GM21367 (cell line): Measurements from ENCODE around the gene ZNF532.

ENCODE experiments used
- ATAC-seq: cut with Tn5 transposase; IDR thresholded peaks from one replicate; pipeline ENCODE4 v1.9.1; 2021; ENCODE audit not compliant: unreplicated experiment

Gene ZNF532

DNA sequence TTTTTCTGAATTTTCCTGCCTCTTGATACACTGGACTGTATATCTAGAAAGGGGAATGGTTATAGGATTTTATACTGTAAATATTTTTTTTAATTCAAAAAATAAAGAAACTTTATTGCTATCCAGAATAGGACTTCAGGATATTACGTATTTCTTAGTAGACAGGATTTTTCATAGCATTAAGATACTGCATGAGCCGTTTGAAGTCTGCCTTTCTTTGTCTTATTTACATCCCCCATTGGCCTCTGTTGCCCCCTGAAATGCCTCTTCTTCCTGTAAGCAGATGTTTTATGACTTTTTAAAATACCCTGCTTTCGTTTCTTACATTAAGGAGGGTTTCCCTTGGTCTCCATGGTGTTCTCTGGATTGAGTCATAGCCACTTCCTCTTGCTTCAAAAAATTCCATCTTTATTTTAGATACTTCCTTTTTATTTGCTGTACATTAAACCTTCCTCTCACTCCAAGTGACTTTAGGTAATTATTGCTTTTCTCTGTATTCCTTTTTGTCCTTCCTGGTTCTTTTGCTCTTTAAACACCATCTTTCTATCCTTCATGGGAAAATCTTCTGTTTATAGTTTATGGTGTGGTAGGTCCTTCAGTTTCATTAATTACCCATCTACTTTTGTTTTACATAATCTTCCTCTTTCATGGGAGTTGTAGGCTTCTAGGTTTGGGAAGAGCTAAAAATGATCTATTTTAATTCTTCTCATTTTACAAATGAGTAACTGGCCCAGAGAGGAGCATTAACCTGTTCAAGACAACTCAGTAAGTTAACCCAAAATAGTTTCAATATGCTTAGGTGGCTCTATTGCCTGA is 72.6 kb downstream of the ZNF532 start:
- ATAC-seq, result no peak

DNA sequence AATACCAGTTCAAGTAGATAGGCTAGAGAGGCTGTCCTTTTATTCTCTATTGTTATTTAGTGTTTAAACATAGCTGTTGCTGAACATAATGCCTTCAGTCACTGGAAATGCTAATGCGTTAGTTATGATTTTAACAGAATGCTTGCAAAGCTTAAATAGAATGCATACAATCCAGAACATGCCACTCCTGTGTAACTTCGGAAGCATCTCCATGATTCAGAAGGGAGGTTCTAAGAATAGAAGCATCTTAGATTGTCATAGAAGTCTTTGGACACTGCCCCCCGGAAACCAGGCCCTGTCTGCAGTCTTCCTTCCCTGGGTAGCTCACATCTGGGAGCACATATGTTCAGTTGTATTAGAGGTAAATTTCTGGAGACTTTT is 73.2 kb downstream of the ZNF532 start:
- ATAC-seq, result no peak

DNA sequence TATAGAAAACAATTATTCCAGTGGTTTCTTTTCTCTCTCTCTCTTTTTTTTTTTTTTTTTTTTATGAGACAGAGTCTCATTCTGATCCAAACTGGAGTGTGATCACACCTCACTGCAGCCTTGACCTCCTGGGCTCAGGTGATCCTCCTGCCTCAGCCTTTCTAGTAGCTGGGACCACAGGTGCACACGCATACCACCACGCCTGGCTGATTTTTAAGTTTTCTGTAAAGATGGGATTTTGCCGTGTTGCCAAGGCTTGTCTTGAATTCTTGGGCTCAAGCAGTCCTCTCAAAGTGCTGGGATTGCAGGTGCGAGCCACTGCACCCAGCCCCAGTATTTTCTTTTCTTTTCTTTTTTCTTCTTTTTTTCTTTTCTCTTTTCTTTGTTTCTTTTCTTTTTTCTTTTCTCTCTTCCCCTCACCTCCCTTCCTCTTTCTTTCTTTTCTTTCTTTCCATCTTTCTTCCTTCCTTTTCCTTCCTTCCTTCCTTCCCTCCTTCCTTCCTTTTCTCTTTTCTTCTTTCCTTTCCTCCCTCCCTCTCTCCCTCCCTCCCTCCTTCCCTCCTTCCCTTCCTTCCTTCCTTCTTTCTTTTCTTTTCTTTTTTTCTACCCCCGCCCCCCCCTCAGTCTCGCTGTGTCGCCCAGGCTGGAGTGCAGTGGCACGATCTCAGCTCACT is 76.9 kb downstream of the ZNF532 start:
- no peak for ATAC-seq

DNA sequence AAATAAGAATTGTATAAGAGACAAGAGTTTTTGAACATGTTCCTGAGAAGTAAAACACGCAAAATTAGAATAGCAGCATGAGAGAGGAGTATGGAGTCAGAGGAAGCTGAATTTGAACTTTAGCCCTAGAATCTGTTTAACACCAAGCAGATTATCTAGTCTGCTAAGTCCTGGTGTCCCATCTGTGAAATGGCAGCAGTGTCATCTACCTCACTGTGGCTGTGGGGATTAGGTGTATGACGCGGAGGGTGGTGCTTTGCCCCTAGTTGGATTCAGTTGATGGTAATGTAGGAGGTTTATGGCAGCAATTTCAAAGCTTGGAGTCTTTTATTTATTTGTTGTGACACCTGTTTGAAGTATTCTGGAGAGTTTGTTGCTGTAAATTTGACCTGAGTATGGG is 79.2 kb downstream of the ZNF532 start:
- no peak for ATAC-seq

DNA sequence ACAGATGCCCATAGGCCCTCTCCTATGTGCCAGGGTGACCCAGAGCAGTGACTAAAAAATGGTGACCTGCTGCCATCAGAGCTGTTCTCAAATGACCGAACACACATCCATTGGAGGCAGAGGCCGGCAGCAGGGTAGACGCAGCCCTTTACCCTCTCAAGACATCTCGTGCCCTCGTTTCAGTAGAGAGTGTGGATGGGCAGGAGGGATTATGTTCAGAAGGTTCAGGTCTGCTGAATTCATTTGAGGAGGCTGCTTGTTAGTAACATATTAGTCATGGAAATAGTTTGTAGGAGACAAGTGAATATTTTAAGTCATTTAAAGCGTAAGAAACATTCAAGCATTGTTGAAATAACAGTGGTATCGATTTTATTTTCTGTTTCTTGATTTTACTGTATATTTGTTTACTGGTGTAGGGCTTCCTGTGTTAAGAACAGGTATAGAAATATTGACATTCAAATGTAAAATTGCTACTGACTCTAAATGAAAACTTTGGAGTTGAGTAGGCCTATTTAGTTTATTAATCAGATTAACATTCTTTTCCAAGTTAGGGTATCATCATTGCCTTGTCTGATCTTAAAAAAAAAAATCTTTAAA is 82.6 kb downstream of the ZNF532 start:
- no peak for ATAC-seq

DNA sequence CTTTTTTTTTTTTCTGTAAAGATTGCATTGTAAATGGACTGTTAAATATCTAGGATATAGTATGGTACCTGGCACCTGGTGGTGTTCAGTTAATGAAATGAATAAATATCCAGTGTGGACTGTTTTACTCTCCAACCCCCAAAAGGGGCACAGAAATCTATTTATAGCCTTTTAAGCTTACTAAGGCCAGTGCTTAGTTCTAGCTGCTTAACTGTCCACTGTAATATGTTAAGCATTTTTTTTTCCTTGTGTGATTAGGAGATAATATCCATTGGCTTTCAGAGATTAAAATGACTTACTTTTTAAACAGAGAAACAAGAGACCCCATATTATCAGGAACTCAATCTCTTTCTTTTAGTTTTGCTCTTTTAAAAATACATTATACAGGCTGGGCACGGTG is 84.4 kb downstream of the ZNF532 start:
- no peak for ATAC-seq

DNA sequence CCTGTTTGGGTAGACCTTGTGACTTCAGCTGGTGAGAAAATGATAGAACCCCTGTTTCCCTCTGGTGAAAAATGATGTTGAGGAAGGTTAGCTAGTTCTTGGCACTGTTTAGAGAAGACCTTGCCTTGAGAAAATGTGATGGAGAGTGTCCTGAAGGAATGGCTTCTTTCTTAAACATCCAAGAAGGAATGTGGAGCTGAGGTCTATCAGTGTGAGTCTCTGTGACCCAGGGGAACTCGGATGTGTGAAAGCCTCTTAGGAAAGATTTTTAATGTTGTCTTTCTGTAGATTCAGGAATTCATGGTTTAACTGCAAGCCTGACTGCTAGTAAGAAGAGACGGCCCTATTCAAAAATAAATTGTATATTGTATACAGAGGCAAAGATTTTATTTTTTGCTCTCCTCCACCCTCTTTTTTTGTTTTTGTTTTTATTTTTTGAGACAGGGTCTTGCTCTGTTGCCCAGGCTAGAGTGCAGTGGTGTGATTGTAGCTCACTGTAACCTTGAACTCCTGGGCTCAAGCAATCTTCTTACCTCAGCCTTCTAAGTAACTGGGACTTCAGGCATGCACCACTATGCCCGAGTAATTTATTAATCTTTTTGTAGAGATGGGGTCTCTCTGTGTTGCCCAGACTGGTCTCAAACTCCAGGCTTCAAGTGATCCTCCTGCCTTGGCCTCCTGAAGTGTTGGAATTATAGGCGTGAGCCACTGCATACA is 87.5 kb downstream of the ZNF532 start:
- no peak for ATAC-seq

DNA sequence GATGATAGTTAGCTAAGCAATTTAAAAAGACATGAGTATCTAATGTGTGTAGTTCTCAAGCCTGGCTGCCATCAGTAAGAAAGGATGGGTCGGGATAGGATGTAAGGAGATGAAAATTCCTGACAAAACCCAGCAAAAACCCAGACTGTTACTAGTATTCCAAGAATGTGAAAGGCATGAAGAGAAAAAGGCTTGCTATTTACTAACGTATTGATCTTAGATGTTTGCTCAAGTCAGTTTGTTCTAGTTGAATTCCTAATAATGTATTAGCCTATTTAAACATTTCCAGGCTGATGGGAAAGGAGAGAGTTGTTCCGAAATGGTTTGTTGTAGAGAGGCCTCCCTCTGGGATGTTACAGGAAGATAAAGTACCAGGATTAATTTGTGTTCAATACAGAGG is 88.2 kb downstream of the ZNF532 start:
- ATAC-seq, result no peak

DNA sequence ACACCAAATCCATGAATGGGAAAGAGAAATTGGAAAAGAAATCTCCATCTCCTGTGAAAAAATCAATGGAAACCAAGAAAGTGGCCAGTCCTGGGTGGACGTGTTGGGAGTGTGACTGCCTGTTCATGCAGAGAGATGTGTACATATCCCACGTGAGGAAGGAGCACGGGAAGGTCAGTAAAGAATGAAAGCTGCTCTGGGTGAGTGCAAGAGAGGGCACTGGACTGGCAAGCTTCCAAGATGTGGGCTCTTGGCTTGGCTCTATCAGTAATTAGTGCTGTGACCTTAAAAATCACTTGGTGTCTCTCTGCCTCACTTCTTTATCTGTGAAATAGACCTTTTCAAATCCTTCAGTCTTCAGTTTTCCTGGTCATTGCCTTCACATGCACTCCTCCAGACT is 89.0 kb downstream of the ZNF532 start:
- no peak for ATAC-seq

DNA sequence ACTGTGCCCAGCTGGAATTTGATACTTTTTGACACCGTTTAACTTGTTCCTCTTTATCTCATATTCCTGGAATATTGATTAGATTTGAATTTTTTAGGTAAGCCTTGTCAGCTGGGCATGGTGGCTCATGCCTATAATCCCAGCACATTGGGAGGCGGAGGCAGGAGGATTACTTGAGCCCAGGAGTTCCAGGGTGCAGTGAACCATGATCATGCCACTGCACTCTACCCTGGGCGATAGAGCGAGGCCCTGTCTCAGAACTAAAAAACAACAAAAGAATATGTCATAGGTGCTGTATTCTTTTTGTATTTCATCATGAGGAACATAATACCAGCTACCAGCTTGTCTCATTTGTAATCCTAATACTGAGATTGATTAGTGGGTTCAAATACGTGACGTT is 90.3 kb downstream of the ZNF532 start:
- ATAC-seq, result no peak

DNA sequence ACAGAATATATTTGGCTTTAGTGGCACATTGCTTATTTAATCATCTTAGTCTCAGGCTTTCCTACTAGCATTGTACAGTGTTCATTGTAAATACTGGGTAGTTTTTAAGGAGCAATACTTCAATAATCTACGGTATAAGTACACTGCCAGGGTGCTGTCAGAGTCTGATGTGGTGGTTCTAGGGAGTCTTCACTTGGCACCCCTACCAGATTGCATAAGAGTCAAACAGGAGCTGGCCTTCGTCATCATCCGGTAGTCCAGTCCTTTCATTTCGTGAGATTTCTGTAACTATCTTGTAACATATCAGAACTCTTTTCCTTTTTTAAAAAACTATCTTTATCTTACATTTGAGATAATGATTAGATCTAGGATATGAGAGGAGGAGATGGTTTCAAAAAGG is 91.1 kb downstream of the ZNF532 start:
- ATAC-seq, result no peak

DNA sequence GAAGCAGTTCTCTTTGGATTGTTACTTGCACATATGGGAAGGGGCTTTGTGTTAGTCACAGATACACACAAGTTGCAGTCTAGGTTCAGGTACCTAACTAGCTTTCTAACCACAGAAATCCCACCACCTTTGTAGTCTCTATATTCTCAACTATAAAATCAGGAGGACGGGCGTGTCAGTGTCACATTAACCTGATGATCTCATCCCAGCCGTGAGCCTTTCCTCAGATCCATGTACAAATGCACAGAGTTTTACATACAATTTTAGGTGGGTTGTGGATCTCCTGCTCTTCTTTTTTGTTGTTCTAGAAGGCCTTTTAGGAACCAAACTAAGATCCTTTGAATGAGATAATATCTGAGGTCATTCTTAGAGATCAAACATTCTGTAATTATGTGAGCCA is 94.0 kb downstream of the ZNF532 start:
- ATAC-seq, result no peak

DNA sequence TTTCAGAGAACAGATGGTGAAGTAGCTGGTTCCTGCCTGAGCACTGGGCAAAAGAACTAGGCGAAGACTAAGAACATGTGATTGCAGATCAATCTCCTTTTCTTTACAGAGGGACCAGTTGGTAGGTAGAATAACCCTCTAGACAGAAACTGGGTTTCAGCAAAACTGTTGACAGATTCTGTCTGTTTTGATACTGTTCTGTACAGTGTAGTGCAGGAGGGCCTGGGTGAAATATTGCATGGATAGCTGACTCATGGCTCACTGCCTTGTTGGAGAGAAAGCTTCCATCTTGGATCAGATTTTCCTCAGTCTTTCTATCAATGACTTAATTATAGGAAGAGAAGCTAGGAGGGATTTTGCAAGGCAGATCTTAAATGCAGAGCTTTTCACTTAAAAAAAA is 95.8 kb downstream of the ZNF532 start:
- ATAC-seq, result no peak

DNA sequence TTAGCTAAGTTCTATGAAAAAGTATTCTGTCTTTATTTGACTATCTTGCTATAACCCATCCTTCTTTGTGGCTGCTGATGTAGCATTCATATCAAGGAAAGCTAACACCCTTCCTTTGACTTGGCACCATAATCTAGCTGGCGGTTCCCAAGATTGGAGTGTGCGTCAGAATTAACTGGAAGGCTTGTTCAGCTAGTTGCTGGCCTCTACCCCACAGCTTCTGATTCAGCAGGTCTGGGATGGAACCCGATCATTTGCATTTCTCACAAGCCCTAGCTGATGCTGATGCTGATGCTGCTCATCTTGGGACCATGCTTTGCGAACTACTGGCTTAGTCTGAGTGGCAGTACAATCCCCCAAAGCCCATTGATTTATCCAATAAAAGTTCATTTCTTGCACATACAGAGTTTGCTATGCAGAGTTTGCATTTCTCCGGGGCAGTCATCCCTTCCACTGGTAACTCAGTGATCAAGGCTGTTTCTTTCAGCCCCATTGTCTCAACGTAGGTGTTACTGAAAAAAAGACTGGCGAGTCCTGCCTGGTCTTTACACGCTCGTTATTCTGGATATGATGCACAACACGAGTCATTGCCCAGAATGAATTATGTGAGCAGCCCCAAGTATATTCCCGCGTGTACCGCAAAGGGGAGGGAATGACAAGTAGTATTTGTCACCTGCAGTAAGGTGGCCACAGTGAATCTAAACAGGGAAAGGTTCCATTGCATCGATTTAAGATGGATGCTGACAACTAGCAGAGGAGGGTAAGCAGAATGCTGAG is 96.5 kb downstream of the ZNF532 start:
- no peak for ATAC-seq

DNA sequence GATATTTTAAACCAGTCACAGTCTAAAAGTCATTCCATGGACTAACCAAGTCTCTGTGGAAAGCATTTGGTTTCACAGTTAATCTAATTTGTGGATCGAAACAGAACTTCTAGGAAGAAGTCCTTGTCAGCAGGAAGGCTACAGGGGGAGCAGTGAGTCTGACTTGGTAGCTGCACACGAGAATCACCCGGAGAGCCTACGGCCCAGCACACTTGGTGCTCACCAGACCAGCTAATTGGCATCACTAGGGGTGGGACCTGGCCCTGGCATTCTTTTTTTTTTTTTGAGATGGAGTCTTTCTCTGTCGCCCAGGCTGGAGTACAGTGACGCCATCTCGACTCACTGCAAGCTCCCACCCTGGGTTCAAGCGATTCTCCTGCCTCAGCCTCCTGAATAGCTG is 97.7 kb downstream of the ZNF532 start:
- no peak for ATAC-seq

DNA sequence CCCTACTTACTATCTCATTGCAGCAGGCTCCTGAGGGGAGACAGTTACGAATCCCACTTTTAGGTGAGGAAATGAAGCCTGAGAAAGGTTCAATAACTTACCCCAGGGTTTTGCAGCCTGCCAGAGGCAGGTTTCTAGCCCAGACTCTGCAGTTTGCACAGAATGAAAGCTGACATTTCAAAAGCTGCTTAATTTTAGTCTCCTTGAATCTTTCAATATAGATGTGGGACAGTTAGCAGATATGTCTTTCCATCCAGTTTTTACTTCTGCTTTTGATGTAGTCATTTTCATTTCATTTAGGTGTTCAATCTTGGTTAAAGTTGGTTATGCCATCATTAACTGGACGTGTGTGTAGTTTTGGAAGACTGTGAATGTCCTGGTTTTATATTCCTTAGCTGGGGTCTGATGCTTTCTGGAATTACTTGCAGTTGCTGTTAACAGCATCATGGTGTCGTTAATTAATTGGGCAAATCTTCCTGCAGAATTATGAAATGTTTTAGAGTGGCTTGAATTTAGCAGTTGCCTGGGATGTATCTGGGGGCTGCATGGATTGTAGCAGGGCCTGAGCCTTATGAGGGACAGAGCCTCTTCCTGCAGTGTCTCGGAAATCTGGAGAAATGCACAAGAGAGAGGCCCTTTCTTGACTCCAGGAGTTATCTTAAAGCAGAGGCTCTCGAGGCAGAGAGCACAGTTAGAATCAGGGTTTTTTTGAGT is 100.8 kb downstream of the ZNF532 start:
- no peak for ATAC-seq

DNA sequence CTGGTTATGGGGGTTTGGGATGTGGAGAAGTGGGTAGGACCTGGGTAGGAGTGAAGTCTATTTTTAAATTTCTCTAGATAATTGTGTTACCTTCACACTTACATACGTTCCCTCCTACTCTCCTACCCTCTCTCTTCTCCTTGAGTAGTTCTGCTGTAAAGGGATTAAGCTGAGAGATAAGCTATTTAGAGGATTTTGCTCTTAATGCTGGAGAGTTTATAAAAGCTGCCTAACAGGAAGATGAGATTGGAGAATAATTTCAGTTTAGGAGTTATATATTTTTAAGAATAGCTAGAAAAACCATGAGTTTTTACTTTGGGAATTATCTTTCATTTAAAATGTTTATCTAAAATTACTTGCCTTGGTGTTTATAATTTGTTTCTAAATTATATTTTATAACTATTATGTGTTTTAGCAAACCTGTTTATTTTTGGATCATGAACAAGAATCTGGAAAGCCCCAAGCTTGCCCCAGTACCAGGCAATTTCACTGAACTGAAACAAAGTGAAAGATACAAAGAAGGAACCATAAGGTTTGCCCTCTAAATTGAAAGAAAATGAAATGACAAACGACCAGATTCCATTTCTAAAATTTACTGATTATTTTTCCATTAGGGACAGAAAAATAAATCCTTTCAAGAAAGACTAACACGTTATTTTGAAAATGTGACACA is 101.5 kb downstream of the ZNF532 start:
- ATAC-seq, result no peak

DNA sequence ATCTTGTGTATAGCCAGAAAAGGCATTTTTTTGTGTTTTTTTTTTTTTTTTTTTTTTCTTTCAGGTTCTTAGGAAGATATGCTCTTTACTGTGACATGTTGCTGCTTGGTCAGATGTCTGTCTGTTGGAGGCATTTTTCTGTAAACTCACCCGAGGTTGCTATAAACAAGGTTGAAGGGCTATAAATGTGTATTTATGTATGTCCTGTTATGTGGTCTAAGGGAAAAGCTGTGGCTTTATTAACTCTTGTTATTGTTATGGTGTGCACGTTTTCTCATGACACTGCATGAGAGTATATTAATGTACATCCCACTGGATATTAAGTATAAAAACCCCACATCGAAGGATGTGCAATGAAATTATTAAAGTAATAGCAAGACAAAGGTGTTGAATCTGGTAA is 102.0 kb downstream of the ZNF532 start:
- no peak for ATAC-seq

DNA sequence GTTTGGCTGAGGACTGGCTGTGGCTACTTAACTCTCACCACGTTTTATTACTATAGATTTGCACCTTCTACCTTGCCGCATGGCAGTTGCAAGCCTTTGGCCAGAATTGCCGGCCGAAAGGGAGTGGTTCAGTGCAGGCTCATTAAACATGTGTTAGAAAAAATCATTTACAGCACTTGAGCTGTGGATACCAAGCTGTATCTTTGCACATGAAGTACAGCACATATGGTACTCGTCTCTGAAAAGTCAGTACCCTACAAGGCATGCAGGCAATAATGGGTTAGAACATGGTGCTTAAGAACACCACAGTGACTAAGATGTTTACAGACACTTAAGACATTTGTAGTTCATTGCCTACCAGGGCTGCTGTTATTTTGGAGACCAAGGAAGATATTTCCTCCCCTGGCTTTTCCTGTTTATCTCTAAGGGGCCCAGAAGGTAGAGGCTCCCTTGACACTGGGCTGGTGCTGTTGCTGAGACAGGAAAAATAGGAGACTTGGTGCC is 103.1 kb downstream of the ZNF532 start:
- ATAC-seq, result no peak
